HG03045 (cell line): ENCODE results near the gene PLCB2.

Experiments used
- ATAC-seq: cut with Tn5 transposase; IDR thresholded peaks from one replicate; pipeline ENCODE4 v1.9.1; 2021; ENCODE audit warnings: mild to moderate bottlenecking, moderate library complexity; ENCODE audit not compliant: unreplicated experiment

Gene PLCB2, protein sequence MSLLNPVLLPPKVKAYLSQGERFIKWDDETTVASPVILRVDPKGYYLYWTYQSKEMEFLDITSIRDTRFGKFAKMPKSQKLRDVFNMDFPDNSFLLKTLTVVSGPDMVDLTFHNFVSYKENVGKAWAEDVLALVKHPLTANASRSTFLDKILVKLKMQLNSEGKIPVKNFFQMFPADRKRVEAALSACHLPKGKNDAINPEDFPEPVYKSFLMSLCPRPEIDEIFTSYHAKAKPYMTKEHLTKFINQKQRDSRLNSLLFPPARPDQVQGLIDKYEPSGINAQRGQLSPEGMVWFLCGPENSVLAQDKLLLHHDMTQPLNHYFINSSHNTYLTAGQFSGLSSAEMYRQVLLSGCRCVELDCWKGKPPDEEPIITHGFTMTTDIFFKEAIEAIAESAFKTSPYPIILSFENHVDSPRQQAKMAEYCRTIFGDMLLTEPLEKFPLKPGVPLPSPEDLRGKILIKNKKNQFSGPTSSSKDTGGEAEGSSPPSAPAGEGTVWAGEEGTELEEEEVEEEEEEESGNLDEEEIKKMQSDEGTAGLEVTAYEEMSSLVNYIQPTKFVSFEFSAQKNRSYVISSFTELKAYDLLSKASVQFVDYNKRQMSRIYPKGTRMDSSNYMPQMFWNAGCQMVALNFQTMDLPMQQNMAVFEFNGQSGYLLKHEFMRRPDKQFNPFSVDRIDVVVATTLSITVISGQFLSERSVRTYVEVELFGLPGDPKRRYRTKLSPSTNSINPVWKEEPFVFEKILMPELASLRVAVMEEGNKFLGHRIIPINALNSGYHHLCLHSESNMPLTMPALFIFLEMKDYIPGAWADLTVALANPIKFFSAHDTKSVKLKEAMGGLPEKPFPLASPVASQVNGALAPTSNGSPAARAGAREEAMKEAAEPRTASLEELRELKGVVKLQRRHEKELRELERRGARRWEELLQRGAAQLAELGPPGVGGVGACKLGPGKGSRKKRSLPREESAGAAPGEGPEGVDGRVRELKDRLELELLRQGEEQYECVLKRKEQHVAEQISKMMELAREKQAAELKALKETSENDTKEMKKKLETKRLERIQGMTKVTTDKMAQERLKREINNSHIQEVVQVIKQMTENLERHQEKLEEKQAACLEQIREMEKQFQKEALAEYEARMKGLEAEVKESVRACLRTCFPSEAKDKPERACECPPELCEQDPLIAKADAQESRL

DNA sequence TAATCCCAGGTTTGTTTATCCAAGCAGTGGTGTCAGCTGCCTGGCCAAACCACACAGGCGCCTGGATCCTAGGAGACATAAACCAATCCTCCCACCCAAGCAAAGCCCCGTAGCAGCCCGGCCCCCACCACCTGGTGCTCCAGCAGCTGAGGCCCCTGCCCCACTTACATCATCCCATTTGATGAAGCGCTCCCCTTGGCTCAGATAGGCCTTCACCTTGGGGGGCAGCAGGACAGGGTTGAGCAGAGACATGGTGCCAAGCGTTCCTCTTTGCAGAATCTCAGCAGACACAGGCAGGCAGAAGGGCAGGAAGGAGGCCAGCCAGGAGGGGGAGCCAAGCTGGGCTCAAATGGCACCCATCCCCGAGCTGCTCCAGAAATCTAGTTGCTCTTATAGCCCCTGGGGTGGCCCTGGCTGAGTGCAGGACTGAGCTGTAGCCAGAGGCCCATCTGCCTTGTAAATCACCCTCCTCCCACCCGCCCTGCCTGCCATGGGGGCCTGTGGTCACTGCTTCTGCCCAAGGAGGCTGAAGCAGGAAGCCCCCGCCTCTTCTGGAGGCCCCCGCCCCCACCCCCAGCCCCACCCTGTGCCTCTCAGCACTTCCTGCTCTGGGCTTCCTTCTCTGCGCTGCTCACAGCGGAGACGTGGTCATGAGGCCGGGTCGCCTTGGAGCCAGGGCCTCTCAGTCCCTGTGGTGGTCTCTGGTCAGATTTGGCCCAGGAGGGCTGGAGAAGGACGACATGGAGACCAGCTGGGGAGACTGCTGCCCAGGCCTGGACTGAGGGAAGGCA is at the start of gene PLCB2:
TSS of gene PLCB2 (minus strand) at position 515 of the 791 bp plus-strand sequence. CDS start at position 252, 263 bp downstream.
- peak; percentile 36 for ATAC-seq

DNA sequence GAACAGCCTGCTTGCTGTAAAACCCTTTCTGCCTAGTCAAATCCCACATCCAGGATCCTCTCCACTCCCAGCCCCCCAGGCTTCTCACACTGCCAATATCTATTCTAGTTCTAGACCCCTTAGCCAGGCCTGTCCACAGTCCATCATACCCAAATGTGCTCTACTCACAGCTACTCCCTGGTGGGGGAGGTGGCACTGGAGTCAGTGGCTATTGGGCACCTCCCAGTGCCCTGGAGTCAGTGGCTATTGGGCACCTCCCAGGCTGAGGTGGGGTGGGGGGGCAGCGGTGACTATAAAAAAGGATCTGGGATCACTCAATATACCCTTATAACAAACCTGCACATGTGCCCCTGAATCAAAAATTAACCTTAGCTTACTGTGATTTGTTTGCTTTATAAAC is 49.5 kb upstream of the PLCB2 start:
- no peak for ATAC-seq

DNA sequence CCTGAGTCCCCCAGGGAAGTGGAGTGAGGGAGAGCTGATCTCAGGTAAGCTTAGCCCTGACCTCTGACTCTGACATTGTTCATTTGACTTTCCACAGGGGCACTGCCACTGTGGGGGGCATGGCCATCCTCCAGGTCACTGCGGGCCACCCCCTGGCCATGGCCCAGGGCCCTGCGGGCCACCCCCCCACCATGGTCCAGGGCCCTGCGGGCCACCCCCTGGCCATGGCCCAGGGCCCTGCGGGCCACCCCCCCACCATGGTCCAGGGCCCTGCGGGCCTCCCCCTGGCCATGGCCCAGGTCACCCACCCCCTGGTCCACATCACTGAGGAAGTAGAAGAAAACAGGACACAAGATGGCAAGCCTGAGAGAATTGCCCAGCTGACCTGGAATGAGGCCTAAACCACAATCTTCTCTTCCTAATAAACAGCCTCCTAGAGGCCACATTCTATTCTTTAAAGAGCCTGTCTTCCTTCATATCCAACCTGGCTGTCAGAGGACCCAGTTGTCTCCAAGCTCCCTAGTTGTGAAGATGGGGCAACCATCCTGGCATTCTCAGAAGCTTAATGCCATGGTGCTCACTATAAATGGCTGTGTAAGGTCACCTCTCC is 48.3 kb upstream of the PLCB2 start:
- ATAC-seq: no peak

DNA sequence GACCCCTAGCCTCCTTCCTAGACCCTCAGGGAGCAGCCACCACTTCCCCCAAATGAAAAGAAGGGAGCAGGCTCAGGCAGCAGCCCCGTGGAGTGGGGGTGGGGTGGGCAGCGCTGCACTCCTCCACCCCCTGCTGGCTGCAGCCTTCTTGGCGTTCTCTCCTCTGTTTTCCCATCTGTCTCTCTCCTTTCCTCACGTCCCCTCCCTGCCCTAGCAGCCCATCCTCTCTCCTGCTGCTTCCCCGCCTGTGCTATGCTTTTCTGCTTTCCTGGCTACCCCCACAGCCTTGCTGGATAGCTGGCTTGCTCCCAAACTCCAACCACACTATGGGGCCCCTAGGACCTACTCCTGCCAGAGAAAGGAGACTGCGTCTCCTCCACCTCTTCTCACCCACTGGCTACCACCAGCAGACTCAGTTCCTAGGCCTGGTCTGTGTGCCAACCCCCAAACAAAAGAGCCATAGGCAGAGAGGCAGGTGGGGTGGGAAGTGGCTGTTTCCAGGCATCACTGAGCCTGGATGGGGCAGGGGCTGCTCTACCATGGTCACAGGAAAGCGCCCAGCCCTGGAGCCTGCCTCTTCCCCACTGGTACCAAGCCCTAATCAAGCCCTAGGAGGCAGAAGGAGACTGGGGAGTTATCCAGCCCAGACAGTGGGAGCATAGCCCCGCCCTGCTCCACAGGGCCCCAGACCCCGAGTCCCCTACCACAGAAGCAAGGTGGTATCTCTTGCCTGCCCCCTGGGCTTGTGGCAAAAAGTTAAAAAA is 46.9 kb upstream of the PLCB2 start:
- no peak for ATAC-seq

DNA sequence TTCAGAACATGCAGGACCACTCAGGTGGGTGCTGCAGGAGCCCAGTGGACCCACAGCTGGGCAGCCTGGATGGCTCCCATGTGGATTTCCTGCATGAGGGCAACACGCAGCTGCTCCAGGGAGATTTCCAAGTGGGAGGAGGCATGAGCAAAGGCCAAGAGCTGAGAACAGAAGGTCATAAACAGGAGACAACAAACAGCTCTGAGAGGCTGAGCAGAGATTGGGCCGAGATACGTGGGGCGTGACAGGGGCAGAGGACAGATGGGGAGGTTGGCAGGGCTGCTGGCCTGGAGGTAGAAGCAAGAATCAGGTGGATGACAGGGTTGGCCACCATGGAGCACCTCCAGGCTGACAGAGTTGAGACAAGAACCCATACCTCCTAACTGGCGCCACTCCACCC is 46.0 kb upstream of the PLCB2 start:
- ATAC-seq: no peak

DNA sequence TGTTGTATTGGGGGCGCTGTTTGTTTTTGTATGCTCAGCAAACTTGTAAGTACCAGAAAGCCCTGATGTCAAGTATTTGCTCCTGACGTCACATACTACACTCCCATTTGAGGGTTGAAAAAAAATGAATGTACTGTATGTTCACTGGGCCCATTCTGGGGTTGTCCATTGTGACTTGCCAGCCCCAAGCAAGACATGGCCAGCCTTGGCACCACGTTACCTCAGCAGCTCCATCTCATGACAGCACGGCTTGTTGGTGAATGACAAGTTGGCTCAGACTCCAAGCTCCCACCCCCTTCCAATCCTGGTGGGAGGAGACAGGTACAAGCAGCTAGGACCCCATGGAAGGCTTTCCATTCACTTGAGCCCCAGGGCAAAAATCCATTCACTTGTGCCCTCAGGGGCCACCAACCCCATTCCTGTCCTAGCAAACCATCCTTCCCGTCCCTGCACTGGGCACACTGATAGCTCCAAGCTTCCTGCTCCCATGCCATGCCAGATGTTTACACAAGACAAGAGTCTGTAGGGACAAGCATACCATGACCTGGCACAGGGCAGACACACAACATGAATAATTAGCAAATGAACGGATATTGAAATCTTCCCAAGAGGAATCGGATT is 44.7 kb upstream of the PLCB2 start:
- no peak for ATAC-seq

DNA sequence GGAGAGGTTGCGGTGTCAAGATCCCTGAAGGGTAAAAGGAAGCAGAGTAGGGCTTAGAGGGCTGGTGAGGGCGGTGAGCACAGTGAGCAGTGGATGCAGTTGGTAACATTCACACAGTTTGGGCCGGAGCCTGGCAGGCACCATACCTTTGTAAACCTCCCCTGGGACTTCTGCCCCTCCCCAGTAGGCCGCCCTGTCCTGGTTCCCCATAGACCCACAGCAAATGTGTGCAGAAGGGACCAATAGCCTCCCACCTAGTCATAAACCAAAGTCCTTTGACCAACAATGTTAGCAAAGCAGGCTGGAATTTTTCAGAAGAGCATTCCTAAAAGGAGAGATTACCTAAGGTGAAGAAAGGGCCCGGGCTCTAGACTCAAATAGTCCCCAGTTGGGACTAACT is 41.4 kb upstream of the PLCB2 start:
- no peak for ATAC-seq

DNA sequence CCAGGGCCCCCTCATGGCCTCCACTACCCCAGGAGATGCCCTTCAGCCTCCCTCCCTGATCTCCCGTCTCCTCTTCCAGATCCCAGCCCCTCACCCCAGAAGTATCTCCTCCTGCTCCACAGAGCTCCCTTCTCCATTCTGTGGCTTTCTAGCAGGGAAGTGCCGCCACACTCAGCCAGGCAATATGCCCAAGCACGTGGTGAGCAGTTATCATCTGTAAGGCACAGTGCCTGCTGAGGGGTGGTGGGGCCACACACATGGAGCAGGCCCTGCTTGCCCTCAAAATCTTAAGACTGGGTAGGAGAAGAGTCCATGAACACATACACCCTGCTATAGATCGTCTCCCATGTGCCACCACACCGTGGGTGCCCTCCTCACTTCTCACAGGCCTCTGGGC is 40.7 kb upstream of the PLCB2 start:
- no peak for ATAC-seq

DNA sequence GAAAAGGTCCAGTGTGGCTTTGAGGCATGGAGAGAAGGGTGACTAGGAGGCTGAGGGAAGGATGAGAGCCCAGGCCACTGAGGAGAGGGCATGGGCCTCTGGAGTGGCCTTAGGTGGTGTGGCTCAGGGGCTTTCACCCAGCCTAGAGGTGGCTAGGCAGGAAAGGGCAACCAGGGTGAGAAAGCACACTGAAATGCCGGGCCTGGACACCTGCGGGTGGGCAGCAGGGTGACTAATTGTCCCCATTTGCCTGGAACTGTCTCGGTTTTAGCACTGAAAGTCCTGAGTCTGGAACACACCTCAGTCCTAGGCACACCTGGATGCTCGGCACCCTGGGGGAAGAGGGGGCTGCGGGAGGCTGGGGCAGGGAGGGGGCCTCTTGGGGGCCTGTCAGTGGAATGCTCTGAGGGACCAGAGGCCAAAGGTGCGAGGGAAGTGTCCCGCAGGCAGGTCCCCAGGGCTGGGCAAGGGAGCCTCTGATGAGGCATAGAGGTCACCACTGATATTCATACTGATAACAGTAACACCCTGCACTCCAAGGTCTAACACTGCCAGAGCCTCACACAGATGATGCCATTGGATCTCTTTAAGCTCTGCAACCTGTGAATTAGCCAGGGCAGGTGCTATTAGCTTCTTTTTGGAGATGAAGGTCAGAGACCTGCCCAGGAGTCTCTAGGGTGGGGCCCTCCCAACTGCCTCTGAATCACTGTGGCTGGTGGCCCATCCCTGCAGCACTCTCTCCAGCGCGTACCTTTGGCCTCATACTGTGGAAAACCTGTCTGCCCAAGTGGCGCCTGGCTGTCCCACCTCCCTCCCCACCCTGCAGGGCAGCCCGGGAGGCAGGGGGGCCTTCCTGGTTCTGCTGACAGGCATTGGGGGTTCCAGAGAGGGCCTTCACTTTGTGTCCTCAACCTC is 40.1 kb upstream of the PLCB2 start:
- ATAC-seq: no peak

DNA sequence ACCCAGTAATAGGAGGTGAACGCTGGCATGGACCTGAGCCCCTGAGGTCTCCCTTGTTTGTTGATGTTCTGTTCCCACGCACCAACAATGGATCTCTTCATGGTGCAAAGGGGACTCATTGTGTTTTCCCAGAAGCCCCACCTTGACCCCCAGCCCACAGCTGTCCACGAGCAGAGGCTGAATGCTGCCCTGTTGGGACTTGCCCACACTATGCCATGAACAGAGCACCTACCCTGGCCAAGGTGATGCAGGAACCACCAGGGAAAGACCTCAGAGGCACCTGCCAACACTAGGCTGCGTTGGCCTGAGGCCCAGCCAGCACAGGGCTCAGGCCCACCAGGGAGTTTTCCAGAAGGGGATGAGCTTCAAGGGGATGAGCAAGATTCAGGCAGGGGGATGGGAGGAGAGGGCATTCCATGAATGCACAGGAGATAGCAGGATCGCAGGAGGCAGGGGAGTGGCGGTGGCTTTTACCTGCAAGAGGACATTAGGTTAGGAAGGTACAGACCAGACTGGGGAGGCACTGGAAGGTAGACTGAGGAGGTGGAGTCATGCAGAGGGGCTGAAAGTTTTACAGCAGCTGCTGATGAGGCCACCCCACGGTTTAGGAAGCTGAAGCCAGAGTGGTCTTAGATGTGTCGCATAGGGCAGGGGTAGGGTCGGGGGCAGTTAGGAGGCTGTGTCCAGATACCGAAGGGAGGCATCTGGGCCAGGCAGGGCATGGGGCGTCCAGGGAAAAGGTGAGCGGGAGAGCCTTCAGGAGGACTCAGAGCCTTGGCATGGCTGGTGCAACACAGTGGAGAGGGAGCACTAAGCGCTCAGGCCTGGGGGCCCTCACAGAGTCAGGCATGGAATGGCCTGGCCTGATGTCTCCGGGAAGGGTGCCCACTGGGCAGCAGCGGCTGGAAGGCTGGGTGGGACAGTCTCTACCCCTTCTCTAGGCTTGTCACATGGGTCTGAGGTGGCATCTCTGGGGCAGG is 39.1 kb upstream of the PLCB2 start:
- no peak for ATAC-seq

DNA sequence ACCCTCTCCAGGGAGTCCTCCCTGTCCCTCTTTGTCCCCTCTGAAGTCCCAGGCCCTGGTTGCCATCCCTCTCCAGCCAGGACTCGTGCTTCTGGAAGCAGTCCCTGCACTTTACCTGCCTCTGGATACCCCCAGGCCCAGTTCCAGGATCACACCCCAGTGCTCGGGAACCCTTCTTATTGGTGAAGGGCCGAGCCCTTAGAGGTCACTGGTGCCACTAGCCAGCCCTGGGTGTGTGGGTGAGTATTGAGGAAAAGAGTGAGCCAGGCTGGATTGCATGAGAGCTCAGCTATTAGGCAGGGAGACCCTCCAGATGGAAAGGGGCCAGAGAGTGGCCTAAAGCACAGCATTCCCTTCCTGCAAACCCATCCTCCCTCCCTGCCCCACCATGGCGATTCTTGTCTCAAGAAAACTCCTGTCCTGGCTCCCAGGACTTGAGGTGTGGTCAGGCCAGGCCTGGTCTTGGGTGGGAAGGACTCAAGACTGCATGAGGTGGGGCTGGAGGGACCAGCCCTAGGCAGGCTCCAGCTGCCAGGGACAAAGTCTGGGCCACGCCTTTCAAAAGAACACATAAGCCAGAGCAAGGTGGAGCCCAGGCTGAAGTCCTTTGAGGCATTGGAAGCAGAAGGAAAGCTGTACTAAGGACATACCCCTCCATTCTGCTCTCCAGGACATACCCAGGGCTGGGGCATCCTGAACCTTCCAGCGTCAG is 38.3 kb upstream of the PLCB2 start:
- ATAC-seq: no peak

DNA sequence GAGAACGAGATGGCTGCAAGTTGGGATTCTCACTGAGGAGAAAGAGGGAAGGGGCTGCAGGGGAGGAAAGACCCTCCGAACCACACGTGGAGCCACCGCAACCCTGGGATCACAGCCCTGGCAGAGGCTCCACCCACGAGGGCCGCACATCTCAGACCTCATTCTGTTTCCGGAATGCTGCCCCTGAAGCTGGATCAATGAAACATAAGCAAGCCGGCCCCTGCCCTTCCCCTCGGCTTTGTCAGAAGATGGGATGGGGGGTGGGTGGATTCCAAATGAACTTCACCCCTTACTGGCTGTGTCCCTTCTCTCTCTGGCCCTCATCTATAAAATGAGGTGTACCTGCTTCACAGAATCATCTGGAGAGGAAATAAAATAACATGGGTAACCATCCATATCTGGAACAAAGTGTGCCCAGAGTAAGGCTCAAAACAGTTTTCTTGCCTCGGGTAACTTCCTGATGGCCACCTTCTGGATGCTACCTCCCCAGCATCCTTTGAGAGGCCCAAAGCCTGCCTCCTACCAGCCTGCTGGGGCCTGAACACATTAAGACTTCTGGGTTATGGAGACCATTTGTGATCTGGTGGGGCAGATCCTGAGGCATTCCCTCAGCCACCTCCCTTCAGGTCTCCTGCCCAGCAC is 37.6 kb upstream of the PLCB2 start:
- ATAC-seq: no peak

DNA sequence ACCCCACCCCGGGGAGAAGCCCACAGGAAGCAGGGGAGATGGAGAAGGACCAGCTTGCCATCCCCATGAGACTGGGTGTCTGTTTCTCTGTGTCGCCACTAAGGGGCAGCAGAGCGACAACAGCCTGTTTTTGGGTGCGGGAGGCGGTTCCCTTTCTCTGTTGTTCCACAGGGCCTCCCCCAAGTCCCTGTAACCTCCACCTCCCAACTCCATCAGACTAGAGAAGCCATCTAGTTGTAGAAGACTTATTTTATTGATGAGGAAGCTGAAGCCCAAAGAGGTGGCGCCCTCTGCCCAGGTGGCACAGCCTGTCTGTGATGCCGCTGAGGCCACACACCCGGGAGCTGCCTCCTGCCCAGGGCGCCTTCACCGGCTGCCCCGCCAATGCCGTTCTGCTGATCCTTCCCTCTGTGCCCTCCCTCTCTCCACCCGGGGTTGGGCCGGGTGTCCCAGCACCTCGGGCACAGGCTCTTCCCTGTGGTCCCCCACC is 36.9 kb upstream of the PLCB2 start:
- no peak for ATAC-seq

DNA sequence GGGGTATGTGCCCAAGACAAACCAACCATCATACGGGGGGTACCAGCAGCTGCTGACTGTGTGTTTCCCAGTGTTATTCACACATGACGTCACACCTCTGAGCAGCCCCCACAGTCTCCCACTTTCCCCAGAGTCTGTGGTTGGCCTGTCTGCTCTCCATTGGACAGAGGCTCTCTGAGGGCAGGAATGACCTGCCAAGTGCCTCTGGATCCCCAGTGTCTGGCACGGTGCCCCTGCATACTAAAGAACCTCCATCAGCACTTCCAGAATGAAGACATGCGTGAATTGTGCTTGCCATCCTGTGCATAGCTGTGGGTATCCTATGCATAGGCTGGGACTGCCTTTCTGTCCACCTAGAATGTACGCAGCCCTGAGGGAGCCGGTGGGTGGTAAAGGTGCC is 36.5 kb upstream of the PLCB2 start:
- no peak for ATAC-seq

DNA sequence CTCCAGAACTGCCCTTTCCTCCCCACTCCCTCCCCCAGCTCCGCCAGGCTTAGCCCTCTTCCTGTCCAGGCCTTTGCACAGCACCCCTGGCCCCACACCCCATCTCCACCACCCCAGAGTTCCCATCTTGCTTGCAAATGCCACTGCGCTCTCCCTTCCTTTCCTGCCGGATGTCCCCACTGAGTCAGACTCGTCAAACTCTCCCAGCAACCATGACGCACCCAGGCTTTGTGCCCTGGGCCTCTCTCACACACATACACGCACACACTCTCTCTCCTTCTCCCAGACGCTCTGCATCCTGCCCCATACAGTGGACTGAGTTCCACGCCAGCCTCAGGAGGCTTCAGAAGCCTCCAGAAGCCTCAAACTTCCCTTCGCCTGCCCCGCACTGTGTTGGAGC is 35.8 kb upstream of the PLCB2 start:
- no peak for ATAC-seq
